Calu3 (cell line): ENCODE results near the gene SLC7A11. TPM values are rescaled to one million over a fixed set of nuclear protein-coding genes. Genes with fewer than 3 reads are reported as not detected.

Source experiments
- BruUV-seq: library from RNA; stranded (reverse); fragments of 400-500 nt; replicated peaks from 2 replicates; lab custom pipeline; 2021; lab: Mats Ljungman, UMichigan
- CTCF ChIA-PET: fragments of 300-600 bp; sonication (Branson Sonifier 250); formaldehyde crosslinking; loops from one replicate; lab custom pipeline; 2022; ENCODE audit warnings: antibody characterized with exemption; lab: Charles Lee
- DNase-seq: peaks from one replicate; pipeline ENCODE4 v3.0.0; 2022
- H3K27ac Mint-ChIP-seq: one replicate; pipeline ENCODE4 v1.8.0; 2022; ENCODE audit warnings: mixed read lengths; ENCODE audit not compliant: unreplicated experiment
- H3K27me3 Mint-ChIP-seq: one replicate; pipeline ENCODE4 v1.8.0; 2022; ENCODE audit warnings: mixed read lengths; ENCODE audit not compliant: unreplicated experiment
- H3K36me3 Mint-ChIP-seq: one replicate; pipeline ENCODE4 v1.8.0; 2022; ENCODE audit warnings: mild to moderate bottlenecking, moderate library complexity, mixed read lengths; ENCODE audit not compliant: insufficient read depth, unreplicated experiment
- H3K4me1 Mint-ChIP-seq: one replicate; pipeline ENCODE4 v1.8.0; 2022; ENCODE audit warnings: mild to moderate bottlenecking, low read depth, mixed read lengths; ENCODE audit not compliant: unreplicated experiment
- H3K4me3 Mint-ChIP-seq: one replicate; pipeline ENCODE4 v1.8.0; 2022; ENCODE audit warnings: mild to moderate bottlenecking, low read depth, moderate library complexity, mixed read lengths; ENCODE audit not compliant: unreplicated experiment
- H3K9me3 Mint-ChIP-seq: one replicate; pipeline ENCODE4 v1.8.0; 2022; ENCODE audit warnings: low read depth, mixed read lengths; ENCODE audit not compliant: unreplicated experiment
- CTCF ChIP-seq: fragments of 200-600 bp; IDR thresholded peaks from one replicate; pipeline ENCODE4 v1.8.0; 2022; ENCODE audit warnings: antibody characterized with exemption; ENCODE audit not compliant: unreplicated experiment
- intact Hi-C: fragments of 100-400 bp; cut with micrococcal nuclease; formaldehyde crosslinking; loops from one replicate; pipeline ENCODE4 v1.10.0; 2022; ENCODE audit not compliant: unreplicated experiment
- total RNA-seq: library from RNA; stranded (reverse); gene quantifications from 2 replicates; pipeline ENCODE4 v1.2.3, GENCODE V29; 2022

SLC7A11 gene
- total RNA-seq, 1 experiment from 2014 or later, result 49.4 TPM

- BruUV-seq, result no TSS peak
Measured at GRCh38 chr4:138267835-138268234, 25.7 kb upstream of the SLC7A11 start.

GRCh38 chr4:138266948-138267347 lies 24.8 kb upstream of the SLC7A11 start:
- Mint-ChIP-seq H3K4me1 (peaks cover 9% of the 10 kb centered on the region), H3K27ac (no peak overlapping the region), H3K36me3 (no peaks in the 10 kb centered on the region), H3K4me3 (no peak overlapping the region), H3K9me3 (peaks cover 4% of the 10 kb centered on the region), H3K27me3 (no peaks in the 10 kb centered on the region)
- no peak for DNase-seq
- CTCF ChIA-PET, result no interaction called here
- intact Hi-C loops, result no loop called here
- no peak for TF ChIP-seq CTCF
- no TSS peak for BruUV-seq

More at GRCh38 chr4:138267835-138268234, 25.7 kb upstream of the SLC7A11 start:
- no peak for DNase-seq
- Mint-ChIP-seq H3K27ac (no peak overlapping the region), H3K36me3 (no peaks in the 10 kb centered on the region), H3K9me3 (peaks cover 4% of the 10 kb centered on the region), H3K4me1 (no peaks in the 10 kb centered on the region), H3K27me3 (no peaks in the 10 kb centered on the region), H3K4me3 (no peak overlapping the region)
- intact Hi-C loops, result no loop called here
- TF ChIP-seq CTCF, result no peak
- CTCF ChIA-PET, result no interaction called here

GRCh38 chr4:138263247-138263816 lies 21.2 kb upstream of the SLC7A11 start:
- Mint-ChIP-seq H3K27ac (no peak overlapping the region), H3K36me3 (peaks cover 7% of the 10 kb centered on the region), H3K27me3 (no peaks in the 10 kb centered on the region), H3K9me3 (peaks cover 4% of the 10 kb centered on the region), H3K4me3 (no peak overlapping the region), H3K4me1 (peaks cover 9% of the 10 kb centered on the region)
- TF ChIP-seq CTCF, result no peak
- no peak for DNase-seq
- intact Hi-C loops, result no loop called here
- BruUV-seq, result no TSS peak
- CTCF ChIA-PET, result interaction anchor here (0.7 kb wide), 1 partner anchor 16 kb away, joined by 6 read pairs; no protein-coding TSS in a partner anchor

GRCh38 chr4:138262469-138262868 lies 20.3 kb upstream of the SLC7A11 start:
- DNase-seq, result no peak
- Mint-ChIP-seq H3K9me3 (peaks cover 4% of the 10 kb centered on the region), H3K36me3 (peaks cover 7% of the 10 kb centered on the region), H3K27me3 (no peaks in the 10 kb centered on the region), H3K4me1 (peaks cover 9% of the 10 kb centered on the region), H3K4me3 (no peak overlapping the region), H3K27ac (peak overlapping the region; percentile 52)
- no TSS peak for BruUV-seq
- TF ChIP-seq CTCF, result no peak
- intact Hi-C loops, result no loop called here
- CTCF ChIA-PET, result no interaction called here
